Measurements from ENCODE around the gene NPAS1.

NPAS1 gene

GRCh38 chr19:47063874-47064273 lies 44.2 kb downstream of the NPAS1 start:
- Histone ChIP-seq H3K9me3 (ENCODE audit: insufficient read depth, low read depth, low read length) (no peaks in the 10 kb centered on the region), H3K4me3 (ENCODE audit: low read length) (no peak overlapping the region), H3K9ac (ENCODE audit: low read depth, low read length) (no peak overlapping the region), H3K36me3 (ENCODE audit: insufficient read depth, low read depth, low read length) (peaks cover 37% of the 10 kb centered on the region), H3K27me3 (ENCODE audit: insufficient read depth, low read length) (no peaks in the 10 kb centered on the region), H3K4me1 (ENCODE audit: insufficient read depth, low read length) (no peaks in the 10 kb centered on the region), H3K27ac (ENCODE audit: low read length) (no peak overlapping the region)

GRCh38 chr19:47065242-47065641 lies 45.6 kb downstream of the NPAS1 start:
- Histone ChIP-seq H3K9me3 (ENCODE audit: insufficient read depth, low read depth, low read length) (no peaks in the 10 kb centered on the region), H3K4me1 (ENCODE audit: insufficient read depth, low read length) (no peaks in the 10 kb centered on the region), H3K27ac (ENCODE audit: low read length) (no peak overlapping the region), H3K36me3 (ENCODE audit: insufficient read depth, low read depth, low read length) (peaks cover 51% of the 10 kb centered on the region), H3K9ac (ENCODE audit: low read depth, low read length) (no peak overlapping the region), H3K4me3 (ENCODE audit: low read length) (no peak overlapping the region), H3K27me3 (ENCODE audit: insufficient read depth, low read length) (no peaks in the 10 kb centered on the region)

GRCh38 chr19:47066376-47067214 lies 47.0 kb downstream of the NPAS1 start:
- H3K4me1 ChIP-seq (ENCODE audit: insufficient read depth, low read length): no peaks in the 10 kb centered on the region
- H3K36me3 ChIP-seq (ENCODE audit: insufficient read depth, low read depth, low read length): peaks cover 64% of the 10 kb centered on the region
- H3K9ac ChIP-seq (ENCODE audit: low read depth, low read length): no peak overlapping the region
- H3K27ac ChIP-seq (ENCODE audit: low read length): no peak overlapping the region
- H3K4me3 ChIP-seq (ENCODE audit: low read length): no peak overlapping the region
- H3K9me3 ChIP-seq (ENCODE audit: insufficient read depth, low read depth, low read length): no peaks in the 10 kb centered on the region
- no peaks in the 10 kb centered on the region for H3K27me3 ChIP-seq (ENCODE audit: insufficient read depth, low read length)

- Histone ChIP-seq H3K4me3 (ENCODE audit: low read length) (no peak overlapping the region), H3K4me1 (ENCODE audit: insufficient read depth, low read length) (no peaks in the 10 kb centered on the region), H3K27me3 (ENCODE audit: insufficient read depth, low read length) (no peaks in the 10 kb centered on the region), H3K36me3 (ENCODE audit: insufficient read depth, low read depth, low read length) (peaks cover 71% of the 10 kb centered on the region), H3K9me3 (ENCODE audit: insufficient read depth, low read depth, low read length) (no peaks in the 10 kb centered on the region), H3K27ac (ENCODE audit: low read length) (no peak overlapping the region), H3K9ac (ENCODE audit: low read depth, low read length) (no peak overlapping the region)
Observed at GRCh38 chr19:47067215-47067847, 47.7 kb downstream of the NPAS1 start.

DNA sequence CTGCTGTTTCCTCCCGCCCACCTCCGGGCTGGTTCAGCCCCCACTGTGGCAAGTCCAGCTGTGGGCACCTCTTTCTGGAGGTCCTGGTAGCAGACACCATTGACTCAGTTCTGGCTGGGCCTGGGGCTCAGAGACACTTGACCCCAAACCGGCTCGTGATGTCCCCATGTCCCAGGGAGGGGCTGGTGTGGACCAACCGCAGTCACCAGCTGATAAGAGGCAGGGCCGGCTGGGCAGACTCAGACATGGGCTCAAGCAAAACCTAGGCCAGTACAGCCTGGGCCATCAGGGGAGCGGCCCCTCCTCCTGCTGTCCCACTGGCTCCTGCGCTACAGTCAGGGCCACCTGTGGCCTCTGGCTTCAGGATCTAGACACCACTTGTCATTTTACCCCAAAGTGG lies 48.6 kb downstream of the NPAS1 start:
- Histone ChIP-seq H3K9ac (ENCODE audit: low read depth, low read length) (no peak overlapping the region; the same call in 1 of the 2 replicates), H3K4me3 (ENCODE audit: low read length) (no peak overlapping the region), H3K27ac (ENCODE audit: low read length) (no peak overlapping the region), H3K27me3 (ENCODE audit: insufficient read depth, low read length) (no peaks in the 10 kb centered on the region), H3K4me1 (ENCODE audit: insufficient read depth, low read length) (no peaks in the 10 kb centered on the region), H3K9me3 (ENCODE audit: insufficient read depth, low read depth, low read length) (no peaks in the 10 kb centered on the region), H3K36me3 (ENCODE audit: insufficient read depth, low read depth, low read length) (peaks cover 77% of the 10 kb centered on the region)

DNA sequence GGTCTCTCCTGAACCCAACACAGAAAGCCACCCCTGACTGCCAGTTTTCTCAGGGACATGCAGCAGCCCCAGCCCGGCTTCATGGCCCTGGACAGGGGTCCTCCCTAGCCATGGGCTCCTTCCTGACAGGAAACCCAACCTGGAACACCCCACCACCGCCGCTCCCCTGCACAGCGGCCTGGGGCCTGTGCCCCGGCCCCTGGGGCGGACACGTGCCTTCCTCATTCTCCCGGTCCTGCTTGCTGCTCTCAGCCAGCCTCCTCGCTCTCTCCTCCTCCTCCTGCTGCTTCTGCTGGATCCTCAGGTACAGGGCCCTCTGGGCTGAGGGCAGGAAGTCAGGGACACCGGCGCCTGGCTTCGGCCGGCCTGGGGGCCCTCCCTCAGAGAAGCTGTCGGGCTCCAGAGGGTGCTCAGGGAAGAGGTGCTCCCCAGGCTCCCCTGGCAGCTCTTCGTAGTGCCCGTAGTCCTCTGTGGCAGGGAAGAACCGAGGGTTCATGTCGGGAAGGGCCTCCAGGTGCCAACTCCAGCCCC lies 49.3 kb downstream of the NPAS1 start:
- Histone ChIP-seq H3K27ac (ENCODE audit: low read length) (no peak overlapping the region), H3K36me3 (ENCODE audit: insufficient read depth, low read depth, low read length) (peaks cover 81% of the 10 kb centered on the region)

GRCh38 chr19:47069795-47070194 lies 50.2 kb downstream of the NPAS1 start:
- peaks cover 81% of the 10 kb centered on the region for H3K36me3 ChIP-seq (ENCODE audit: insufficient read depth, low read depth, low read length)

More for the DNA sequence above, 49.3 kb downstream of the NPAS1 start:
- Histone ChIP-seq H3K4me1 (ENCODE audit: insufficient read depth, low read length) (no peaks in the 10 kb centered on the region), H3K27me3 (ENCODE audit: insufficient read depth, low read length) (no peaks in the 10 kb centered on the region), H3K4me3 (ENCODE audit: low read length) (no peak overlapping the region), H3K9me3 (ENCODE audit: insufficient read depth, low read depth, low read length) (no peaks in the 10 kb centered on the region), H3K9ac (ENCODE audit: low read depth, low read length) (no peak overlapping the region)

DNA sequence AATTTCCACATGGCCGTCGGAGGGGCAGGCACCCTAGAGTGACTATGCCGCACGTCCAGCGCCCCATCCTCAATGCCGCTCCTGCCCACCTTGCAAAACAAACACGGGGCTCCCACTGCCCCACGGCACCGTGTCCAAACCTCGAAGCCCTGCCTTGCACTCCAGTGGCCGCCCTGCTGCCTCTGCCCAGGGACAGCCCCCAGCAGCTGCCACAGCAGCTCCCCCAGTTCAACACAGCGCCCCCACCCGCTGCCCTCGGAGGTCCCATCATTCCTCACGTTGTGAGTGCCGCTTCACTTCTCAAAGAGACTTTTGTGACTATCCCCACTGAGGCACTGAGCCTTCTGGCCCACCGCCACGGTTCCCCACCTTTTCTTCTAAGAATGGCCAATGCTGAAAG lies 51.1 kb downstream of the NPAS1 start:
- peaks cover 81% of the 10 kb centered on the region for H3K36me3 ChIP-seq (ENCODE audit: insufficient read depth, low read depth, low read length)
- H3K9me3 ChIP-seq (ENCODE audit: insufficient read depth, low read depth, low read length): no peaks in the 10 kb centered on the region
- H3K27me3 ChIP-seq (ENCODE audit: insufficient read depth, low read length): no peaks in the 10 kb centered on the region
- no peak overlapping the region for H3K9ac ChIP-seq (ENCODE audit: low read depth, low read length)
- no peak overlapping the region for H3K4me3 ChIP-seq (ENCODE audit: low read length)
- H3K4me1 ChIP-seq (ENCODE audit: insufficient read depth, low read length): no peaks in the 10 kb centered on the region
- no peak overlapping the region for H3K27ac ChIP-seq (ENCODE audit: low read length)

More at GRCh38 chr19:47069795-47070194, 50.2 kb downstream of the NPAS1 start:
- Histone ChIP-seq H3K9me3 (ENCODE audit: insufficient read depth, low read depth, low read length) (no peaks in the 10 kb centered on the region), H3K27ac (ENCODE audit: low read length) (no peak overlapping the region), H3K27me3 (ENCODE audit: insufficient read depth, low read length) (no peaks in the 10 kb centered on the region), H3K4me1 (ENCODE audit: insufficient read depth, low read length) (no peaks in the 10 kb centered on the region), H3K9ac (ENCODE audit: low read depth, low read length) (no peak overlapping the region), H3K4me3 (ENCODE audit: low read length) (no peak overlapping the region)

GRCh38 chr19:47071731-47072130 lies 52.1 kb downstream of the NPAS1 start:
- Histone ChIP-seq H3K9ac (ENCODE audit: low read depth, low read length) (no peak overlapping the region), H3K4me3 (ENCODE audit: low read length) (no peak overlapping the region), H3K36me3 (ENCODE audit: insufficient read depth, low read depth, low read length) (peaks cover 85% of the 10 kb centered on the region), H3K27me3 (ENCODE audit: insufficient read depth, low read length) (no peaks in the 10 kb centered on the region), H3K4me1 (ENCODE audit: insufficient read depth, low read length) (no peaks in the 10 kb centered on the region), H3K9me3 (ENCODE audit: insufficient read depth, low read depth, low read length) (no peaks in the 10 kb centered on the region), H3K27ac (ENCODE audit: low read length) (no peak overlapping the region)

- H3K9ac ChIP-seq (ENCODE audit: low read depth, low read length): no peak overlapping the region
- no peaks in the 10 kb centered on the region for H3K4me1 ChIP-seq (ENCODE audit: insufficient read depth, low read length)
- no peaks in the 10 kb centered on the region for H3K9me3 ChIP-seq (ENCODE audit: insufficient read depth, low read depth, low read length)
- H3K27ac ChIP-seq (ENCODE audit: low read length): no peak overlapping the region
- no peak overlapping the region for H3K4me3 ChIP-seq (ENCODE audit: low read length)
- peaks cover 91% of the 10 kb centered on the region for H3K36me3 ChIP-seq (ENCODE audit: insufficient read depth, low read depth, low read length)
- H3K27me3 ChIP-seq (ENCODE audit: insufficient read depth, low read length): no peaks in the 10 kb centered on the region
Observed at GRCh38 chr19:47072323-47072722, 52.7 kb downstream of the NPAS1 start.

- H3K27me3 ChIP-seq (ENCODE audit: insufficient read depth, low read length): no peaks in the 10 kb centered on the region
- no peak overlapping the region for H3K4me3 ChIP-seq (ENCODE audit: low read length)
- H3K9me3 ChIP-seq (ENCODE audit: insufficient read depth, low read depth, low read length): no peaks in the 10 kb centered on the region
- H3K27ac ChIP-seq (ENCODE audit: low read length): no peak overlapping the region
- no peaks in the 10 kb centered on the region for H3K4me1 ChIP-seq (ENCODE audit: insufficient read depth, low read length)
- no peak overlapping the region for H3K9ac ChIP-seq (ENCODE audit: low read depth, low read length)
- H3K36me3 ChIP-seq (ENCODE audit: insufficient read depth, low read depth, low read length): peaks cover 93% of the 10 kb centered on the region
Observed at GRCh38 chr19:47073574-47073973, 53.9 kb downstream of the NPAS1 start.

DNA sequence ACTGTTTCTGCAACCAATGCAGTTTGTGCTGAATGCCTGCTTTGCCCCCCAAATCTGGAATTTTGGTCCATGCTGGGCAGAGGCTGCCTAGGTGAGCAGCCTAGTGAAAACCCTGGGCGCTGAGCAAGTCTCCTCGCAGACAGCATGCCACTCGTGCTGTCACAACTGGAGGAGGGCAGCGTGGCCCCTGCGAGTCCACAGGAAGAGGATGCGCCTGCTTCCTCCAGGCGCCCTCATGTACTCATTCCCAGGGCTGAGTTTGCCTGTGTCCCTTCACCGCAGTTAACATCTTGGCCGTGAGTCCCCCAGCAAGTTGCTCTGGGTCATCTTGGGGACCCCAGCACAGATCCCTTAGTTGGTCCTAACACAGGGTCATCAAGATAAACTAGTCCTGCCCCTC lies 55.0 kb downstream of the NPAS1 start:
- Histone ChIP-seq H3K27me3 (ENCODE audit: insufficient read depth, low read length) (no peaks in the 10 kb centered on the region), H3K4me1 (ENCODE audit: insufficient read depth, low read length) (no peaks in the 10 kb centered on the region), H3K4me3 (ENCODE audit: low read length) (no peak overlapping the region), H3K27ac (ENCODE audit: low read length) (no peak overlapping the region), H3K9ac (ENCODE audit: low read depth, low read length) (no peak overlapping the region), H3K9me3 (ENCODE audit: insufficient read depth, low read depth, low read length) (no peaks in the 10 kb centered on the region), H3K36me3 (ENCODE audit: insufficient read depth, low read depth, low read length) (peaks cover 89% of the 10 kb centered on the region)

All from iPS-20b (cell line).